SU-DHL-6 (cell line): ENCODE data around the gene B4GALNT3.

Source experiments
- EZH2phosphoT487 ChIP-seq: fragments of 200-600 bp; sonication (generic), shearing (Covaris generic); conservative IDR thresholded peaks from 2 replicates; pipeline ENCODE4 v1.6.1; 2018; ENCODE audit warnings: mild to moderate bottlenecking, antibody characterized with exemption, low read length, moderate library complexity, mixed read lengths
- TF ChIP-seq, protein P1 (sequence below): fragments of 200-600 bp; sonication (generic); IDR thresholded peaks from one replicate; pipeline ENCODE4 v1.5.1; 2017; ENCODE audit warnings: antibody characterized with exemption, mild to moderate bottlenecking, low read length, moderate library complexity; ENCODE audit not compliant: insufficient read depth, poor library complexity, severe bottlenecking

DNA sequence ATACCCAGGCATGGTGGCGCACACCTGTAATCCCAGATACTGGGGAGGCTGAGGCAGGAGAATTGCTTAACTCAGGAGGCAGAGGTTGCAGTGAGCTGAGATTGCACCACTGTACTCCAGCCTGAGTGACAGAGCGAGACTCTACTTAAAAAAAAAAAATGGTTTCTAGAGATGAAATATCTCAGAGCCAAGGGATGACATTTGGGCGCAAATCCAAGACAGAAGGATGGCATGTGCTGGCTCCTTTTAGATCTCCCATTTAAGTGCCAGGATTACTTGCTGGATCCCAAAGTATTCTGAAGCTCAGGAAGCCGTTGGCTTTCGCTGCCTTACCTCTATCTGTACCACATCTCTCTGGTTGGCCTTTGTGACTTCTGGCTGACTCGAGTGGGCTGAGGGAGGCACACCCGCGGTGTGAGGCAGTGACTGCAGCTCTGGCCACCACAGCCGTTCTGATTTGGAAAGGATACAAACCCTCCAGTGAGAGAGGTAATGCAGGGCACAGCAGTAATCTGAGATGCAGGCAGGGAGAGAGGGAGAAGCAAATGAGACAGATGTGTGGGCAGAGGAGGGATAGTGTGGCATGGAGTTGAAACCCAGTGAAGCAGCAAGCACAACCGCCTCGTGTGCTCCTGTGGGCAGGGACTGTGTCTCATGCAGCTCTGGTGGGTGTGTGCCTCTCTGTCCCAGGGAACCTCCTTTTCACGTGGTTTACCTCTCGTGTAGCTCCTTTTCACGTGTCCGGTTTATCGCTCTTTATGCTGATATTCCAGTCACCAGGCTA lies 4.9 kb downstream of the B4GALNT3 start:
- TF ChIP-seq, protein P1, sequence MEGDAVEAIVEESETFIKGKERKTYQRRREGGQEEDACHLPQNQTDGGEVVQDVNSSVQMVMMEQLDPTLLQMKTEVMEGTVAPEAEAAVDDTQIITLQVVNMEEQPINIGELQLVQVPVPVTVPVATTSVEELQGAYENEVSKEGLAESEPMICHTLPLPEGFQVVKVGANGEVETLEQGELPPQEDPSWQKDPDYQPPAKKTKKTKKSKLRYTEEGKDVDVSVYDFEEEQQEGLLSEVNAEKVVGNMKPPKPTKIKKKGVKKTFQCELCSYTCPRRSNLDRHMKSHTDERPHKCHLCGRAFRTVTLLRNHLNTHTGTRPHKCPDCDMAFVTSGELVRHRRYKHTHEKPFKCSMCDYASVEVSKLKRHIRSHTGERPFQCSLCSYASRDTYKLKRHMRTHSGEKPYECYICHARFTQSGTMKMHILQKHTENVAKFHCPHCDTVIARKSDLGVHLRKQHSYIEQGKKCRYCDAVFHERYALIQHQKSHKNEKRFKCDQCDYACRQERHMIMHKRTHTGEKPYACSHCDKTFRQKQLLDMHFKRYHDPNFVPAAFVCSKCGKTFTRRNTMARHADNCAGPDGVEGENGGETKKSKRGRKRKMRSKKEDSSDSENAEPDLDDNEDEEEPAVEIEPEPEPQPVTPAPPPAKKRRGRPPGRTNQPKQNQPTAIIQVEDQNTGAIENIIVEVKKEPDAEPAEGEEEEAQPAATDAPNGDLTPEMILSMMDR = no peak
- no peak for TF ChIP-seq EZH2phosphoT487
